Measurements from ENCODE around the gene GIMAP8.
"Not testable (repeated sequence)": the region's sequence is repeated elsewhere in the genome, so short reads cannot be mapped to it uniquely, and the experiment has no call there.

Gene GIMAP8

GRCh38 chr7:150461520-150461919 lies 11.1 kb downstream of the GIMAP8 start:
- no peak for DNase-seq

- no peak for DNase-seq
Observed at GRCh38 chr7:150462413-150462812, 12.0 kb downstream of the GIMAP8 start.

- no peak for DNase-seq
Observed at GRCh38 chr7:150463461-150463860, 13.0 kb downstream of the GIMAP8 start.

- DNase-seq = no peak
Observed at GRCh38 chr7:150464962-150465361, 14.5 kb downstream of the GIMAP8 start.

GRCh38 chr7:150465414-150465813 lies 15.0 kb downstream of the GIMAP8 start:
- no peak for DNase-seq

- DNase-seq = no peak
Observed at GRCh38 chr7:150466477-150466876, 16.0 kb downstream of the GIMAP8 start.

GRCh38 chr7:150468241-150468640 lies 17.8 kb downstream of the GIMAP8 start:
- DNase-seq = no peak

GRCh38 chr7:150471886-150472285 lies 21.5 kb downstream of the GIMAP8 start:
- DNase-seq = no peak

GRCh38 chr7:150473902-150474301 lies 23.5 kb downstream of the GIMAP8 start:
- DNase-seq = no peak

- no peak for DNase-seq
Observed at GRCh38 chr7:150476285-150476684, 25.9 kb downstream of the GIMAP8 start.

- no peak for DNase-seq
Observed at GRCh38 chr7:150476819-150477631, 26.6 kb downstream of the GIMAP8 start.

GRCh38 chr7:150479023-150479716 lies 28.7 kb downstream of the GIMAP8 start:
- no peak for DNase-seq

GRCh38 chr7:150481186-150481920 lies 30.9 kb downstream of the GIMAP8 start:
- DNase-seq = no peak

- DNase-seq = no peak
Observed at GRCh38 chr7:150481922-150482321, 31.5 kb downstream of the GIMAP8 start.

- DNase-seq = peak in 1 of 58 donors; percentile 2
Observed at GRCh38 chr7:150483514-150483913, 33.1 kb downstream of the GIMAP8 start.

GRCh38 chr7:150484071-150484470 lies 33.6 kb downstream of the GIMAP8 start:
- not testable (repeated sequence) for DNase-seq

GRCh38 chr7:150487625-150488024 lies 37.2 kb downstream of the GIMAP8 start:
- DNase-seq = no peak

- no peak for DNase-seq
Observed at GRCh38 chr7:150489782-150490181, 39.4 kb downstream of the GIMAP8 start.

GRCh38 chr7:150493442-150493841 lies 43.0 kb downstream of the GIMAP8 start:
- not testable (repeated sequence) for DNase-seq

- no peak for DNase-seq
Observed at GRCh38 chr7:150502519-150502918, 52.1 kb downstream of the GIMAP8 start.

GRCh38 chr7:150503155-150503554 lies 52.7 kb downstream of the GIMAP8 start:
- DNase-seq = no peak

GRCh38 chr7:150503581-150503980 lies 53.2 kb downstream of the GIMAP8 start:
- no peak for DNase-seq
